ENCODE data around the gene AMHR2.
"Not testable (repeated sequence)": the region's sequence is repeated elsewhere in the genome, so short reads cannot be mapped to it uniquely, and the experiment has no call there.

AMHR2 gene

GRCh38 chr12:53415752-53416389 is 7.8 kb upstream of the AMHR2 start:
- peak; percentile 18 for DNase-seq

DNA sequence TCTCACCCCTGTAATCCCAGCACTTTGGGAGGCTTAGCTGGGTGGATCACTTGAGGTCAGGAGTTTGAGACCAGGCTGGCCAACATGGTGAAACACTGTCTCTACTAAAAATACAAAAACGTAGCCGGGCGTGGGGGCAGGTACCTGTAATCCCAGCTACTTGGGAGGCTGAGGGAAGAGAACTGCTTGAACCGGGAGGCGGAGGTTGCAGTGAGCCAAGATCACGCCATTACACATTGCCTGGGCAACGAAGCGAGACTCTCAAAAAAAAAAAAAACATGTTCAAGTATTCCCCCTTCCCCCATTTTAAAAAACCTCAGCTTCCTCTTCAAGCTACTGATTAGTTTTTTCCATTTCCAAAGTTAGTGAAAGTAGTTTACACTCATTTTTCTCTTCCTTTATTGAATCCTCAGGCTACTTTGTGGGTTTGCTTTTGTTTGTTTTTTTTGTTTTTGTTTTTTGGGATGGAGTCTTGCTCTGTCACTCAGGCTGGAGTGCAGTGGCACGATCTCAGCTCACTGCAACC is 6.3 kb upstream of the AMHR2 start:
- peak; percentile 74 for DNase-seq

GRCh38 chr12:53418221-53418620 is 5.4 kb upstream of the AMHR2 start:
- no peak for DNase-seq

DNA sequence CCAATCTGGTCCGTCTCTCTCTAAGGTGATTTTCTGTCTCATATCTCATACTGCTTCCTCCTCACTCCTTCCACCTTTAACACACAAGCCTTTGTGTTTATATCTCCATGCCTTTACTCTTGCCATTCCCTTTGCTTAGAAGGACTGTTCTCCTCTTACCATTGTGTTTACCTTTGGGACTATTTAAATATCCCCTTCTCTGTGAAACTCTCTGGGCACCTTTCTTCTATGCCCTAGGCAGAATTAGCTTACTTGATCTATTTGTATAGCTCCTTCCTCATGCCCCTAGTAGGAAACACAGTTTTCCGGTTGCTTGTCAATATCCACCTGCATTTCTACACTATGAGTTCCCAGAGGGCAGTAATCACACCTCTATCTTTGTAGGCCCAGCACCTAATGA is 3.9 kb upstream of the AMHR2 start:
- DNase-seq: no peak

- DNase-seq: not testable (repeated sequence)
Measured at GRCh38 chr12:53422247-53422646, 1.4 kb upstream of the AMHR2 start.

- no peak for DNase-seq
Measured at GRCh38 chr12:53424626-53425514, 1.2 kb downstream of the AMHR2 start.

- DNase-seq: no peak
Measured at GRCh38 chr12:53425515-53426150, 2.0 kb downstream of the AMHR2 start.

GRCh38 chr12:53427905-53428594 is 4.4 kb downstream of the AMHR2 start:
- no peak for DNase-seq

GRCh38 chr12:53428741-53429140 is 5.1 kb downstream of the AMHR2 start:
- DNase-seq: no peak

DNA sequence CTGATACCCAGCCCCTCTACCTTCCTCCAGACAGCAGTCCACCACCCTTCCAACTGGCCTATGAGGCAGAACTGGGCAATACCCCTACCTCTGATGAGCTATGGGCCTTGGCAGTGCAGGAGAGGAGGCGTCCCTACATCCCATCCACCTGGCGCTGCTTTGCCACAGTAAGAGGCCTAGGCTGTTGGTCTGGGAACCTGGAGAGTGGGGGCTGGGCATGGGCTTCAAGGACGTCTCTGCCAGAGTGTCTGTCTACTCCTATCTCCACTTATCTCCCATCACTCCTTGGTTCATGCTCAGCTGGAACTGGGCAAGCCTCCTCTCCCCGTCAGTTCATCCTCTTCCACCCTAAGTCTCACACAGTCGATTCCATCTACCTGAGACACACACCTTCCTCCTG is 6.5 kb downstream of the AMHR2 start:
- DNase-seq: no peak

DNA sequence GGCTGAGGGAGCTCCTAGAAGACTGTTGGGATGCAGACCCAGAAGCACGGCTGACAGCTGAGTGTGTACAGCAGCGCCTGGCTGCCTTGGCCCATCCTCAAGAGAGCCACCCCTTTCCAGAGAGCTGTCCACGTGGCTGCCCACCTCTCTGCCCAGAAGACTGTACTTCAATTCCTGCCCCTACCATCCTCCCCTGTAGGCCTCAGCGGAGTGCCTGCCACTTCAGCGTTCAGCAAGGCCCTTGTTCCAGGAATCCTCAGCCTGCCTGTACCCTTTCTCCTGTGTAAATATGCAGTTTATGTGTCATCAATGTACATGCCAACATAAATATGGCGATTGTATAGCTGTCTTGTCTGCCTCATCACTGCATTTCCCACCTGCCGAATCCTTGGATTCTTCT is 7.5 kb downstream of the AMHR2 start:
- DNase-seq: no peak

DNA sequence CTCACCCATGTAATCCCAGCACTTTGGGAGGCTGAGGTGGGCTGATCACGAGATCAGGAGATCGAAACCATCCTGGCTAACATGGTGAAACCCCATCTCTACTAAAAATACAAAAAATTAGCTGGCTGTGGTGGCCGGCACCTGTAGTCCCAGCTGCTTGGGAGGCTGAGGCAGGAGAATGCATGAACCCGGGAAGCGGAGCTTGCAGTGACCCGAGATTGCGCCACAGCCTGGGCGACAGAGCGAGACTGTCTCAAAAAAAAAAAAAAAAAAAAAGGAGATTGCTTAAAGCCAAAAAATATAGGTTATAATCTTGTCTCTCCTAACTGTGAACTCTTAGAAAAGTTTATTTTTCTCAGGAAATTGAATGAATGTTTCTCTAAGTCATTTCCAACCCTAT is 11.7 kb downstream of the AMHR2 start:
- DNase-seq: not testable (repeated sequence)

DNA sequence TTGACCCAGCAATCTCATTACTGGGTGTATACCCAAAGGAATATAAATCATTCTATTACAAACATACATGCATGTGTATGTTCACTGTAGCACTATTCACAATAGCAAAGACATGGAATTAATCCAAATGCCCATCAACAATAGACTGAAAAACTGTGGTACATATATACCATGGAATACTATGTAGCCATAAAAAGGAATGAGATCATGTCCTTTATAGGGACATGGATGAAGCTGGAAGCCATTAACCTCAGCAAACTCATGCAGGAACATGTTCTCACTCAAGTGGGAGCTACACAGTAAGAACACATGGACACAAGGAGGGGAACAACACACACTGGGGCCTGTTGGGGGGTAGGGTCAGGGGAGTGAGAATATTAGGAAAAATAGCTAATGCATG is 15.9 kb downstream of the AMHR2 start:
- DNase-seq: not testable (repeated sequence)

- peak; percentile 100 for DNase-seq
Measured at GRCh38 chr12:53441040-53441833, 17.6 kb downstream of the AMHR2 start, which contains the start of gene PRR13. PRR13 (plus strand) TSS chr12:53441734; CDS start chr12:53442715, 981 bp downstream.

DNA sequence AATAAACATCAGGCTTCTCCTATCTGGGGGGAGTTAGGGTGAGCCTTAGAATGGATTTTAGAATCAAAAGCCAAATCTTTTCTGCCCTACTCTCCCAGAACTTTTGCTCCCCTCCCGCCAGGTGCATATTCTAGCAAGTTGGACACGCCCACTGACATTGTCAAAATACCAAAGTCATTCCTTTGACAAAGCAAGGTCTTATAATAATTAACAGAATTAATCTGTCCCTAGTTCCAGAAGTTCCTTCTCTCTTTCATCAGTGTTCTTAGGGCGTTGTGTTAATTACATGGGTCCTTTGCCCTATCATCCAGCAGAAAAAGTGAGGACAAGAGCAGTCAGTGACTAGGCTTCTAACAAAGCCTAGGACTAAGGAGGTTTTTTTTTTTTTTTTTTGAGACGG is 20.3 kb downstream of the AMHR2 start:
- DNase-seq: no peak

DNA sequence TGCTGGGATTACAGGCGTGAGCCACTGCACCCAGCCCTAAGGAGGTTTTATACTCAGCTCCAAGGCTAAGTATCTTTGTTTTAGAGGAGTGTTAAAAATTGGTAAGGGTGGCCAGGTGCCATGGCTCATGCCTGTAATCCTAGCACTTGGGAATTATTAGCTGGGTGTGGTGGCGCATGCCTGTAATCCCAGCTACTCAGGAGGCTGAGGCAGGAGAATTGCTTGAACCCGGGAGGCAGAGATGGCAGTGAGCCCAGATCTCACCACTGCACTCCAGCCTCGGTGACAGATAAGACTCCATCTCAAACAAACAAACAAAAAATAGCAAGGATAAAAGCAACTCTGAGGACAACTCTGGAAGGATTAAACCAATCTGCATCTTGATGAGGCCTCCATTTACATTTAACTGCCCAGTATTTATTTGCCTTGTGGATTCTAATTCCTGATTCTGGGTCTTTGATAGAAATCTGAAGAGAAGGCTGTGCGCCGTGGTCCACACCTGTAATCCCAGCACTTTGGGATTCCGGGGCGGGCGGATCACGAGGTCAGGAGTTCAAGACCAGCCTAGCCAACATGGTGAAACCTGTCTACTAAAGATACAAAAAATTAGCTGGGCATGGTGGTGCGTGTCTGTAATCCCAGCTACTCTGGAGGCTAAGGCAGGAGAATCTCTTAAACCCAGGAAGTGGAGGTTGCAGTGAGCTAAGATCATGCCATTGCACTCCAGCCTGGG is 21.1 kb downstream of the AMHR2 start:
- DNase-seq: not testable (repeated sequence)

DNA sequence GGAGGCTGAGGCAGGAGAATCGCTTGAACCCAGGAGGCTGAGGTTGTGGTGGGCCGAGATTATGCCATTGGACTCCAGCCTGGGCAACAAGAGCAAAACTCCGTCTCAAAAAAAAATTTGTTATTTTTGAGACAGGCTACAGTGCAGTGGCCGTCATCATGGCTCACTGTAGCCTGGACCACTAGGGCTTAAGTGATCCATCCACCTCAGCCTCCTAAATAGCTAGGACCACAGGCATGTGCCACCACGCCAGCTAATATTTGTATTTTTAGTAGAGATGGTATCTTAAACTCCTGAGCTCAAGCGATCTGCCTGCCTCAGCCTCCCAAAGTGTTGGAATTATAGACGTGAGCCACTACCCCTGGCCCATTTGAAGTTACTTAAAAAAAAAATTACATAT is 27.3 kb downstream of the AMHR2 start:
- no peak for DNase-seq

- peak; percentile 100 for DNase-seq
Measured at GRCh38 chr12:53451661-53452158, 28.1 kb downstream of the AMHR2 start, which contains the start of gene PCBP2. PCBP2 (plus strand) TSS chr12:53452102; CDS start chr12:53454801, 2,699 bp downstream.

- DNase-seq: peak; percentile 83
Measured at GRCh38 chr12:53452159-53453077, 28.8 kb downstream of the AMHR2 start.

Measured in suppressor macrophage treated with lipopolysaccharide for 4 hours (primary cell).